Measurements from ENCODE around the gene SKOR2. TPM values are rescaled to one million over a fixed set of nuclear protein-coding genes. Genes with fewer than 3 reads are reported as not detected.

Gene SKOR2
- total and polyA plus RNA-seq, 9 donors, result 0.01 TPM; not detected in 8

DNA sequence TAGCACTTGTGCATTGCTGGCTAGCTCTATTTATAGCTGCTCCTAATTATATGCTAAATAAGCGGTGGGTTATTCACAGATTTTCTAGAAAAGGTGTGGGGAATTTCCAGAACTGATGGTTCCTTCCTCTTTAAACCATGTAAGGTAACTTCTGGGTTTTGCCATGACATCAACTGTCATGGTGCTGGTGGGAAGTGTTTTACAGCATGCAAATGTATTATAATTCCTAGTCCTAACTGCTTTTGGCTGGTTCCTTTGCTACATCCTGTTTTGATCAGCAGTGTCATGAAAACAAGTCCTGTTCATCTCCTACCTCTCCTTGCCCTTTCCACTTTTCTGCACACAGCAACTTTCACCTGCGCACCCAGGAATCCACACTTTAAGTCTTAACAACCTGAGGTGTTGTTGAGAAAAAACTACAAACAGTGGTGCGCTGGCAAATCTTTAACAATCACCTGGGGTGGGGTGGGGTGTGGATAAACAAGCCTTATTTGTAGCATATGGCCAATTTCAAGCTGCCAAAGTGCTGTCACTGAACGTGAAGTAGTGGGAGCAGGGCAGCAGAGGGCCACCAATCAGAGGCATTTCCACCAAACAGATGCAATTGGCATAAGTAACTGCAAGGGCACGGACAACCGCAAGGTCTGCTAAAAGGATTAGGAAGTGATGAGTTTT, 33.4 kb upstream of the SKOR2 start:
- H3K36me3 ChIP-seq, result no peaks in the 10 kb centered on the region
- H3K4me1 ChIP-seq (ENCODE audit: insufficient read depth), result no peaks in the 10 kb centered on the region
- 54 to 66% (median 56%) methylated on average over 6 of the region's 6 CpGs for WGBS, 3 donors
- H3K27me3 ChIP-seq, result no peaks in the 10 kb centered on the region
- intact Hi-C loops (cut with DNase I), result no loop called here
- no peaks in the 10 kb centered on the region for H3K9me3 ChIP-seq
- DNase-seq, result no peak
- H3K27ac ChIP-seq, result no peak overlapping the region
- TF ChIP-seq, protein P1, sequence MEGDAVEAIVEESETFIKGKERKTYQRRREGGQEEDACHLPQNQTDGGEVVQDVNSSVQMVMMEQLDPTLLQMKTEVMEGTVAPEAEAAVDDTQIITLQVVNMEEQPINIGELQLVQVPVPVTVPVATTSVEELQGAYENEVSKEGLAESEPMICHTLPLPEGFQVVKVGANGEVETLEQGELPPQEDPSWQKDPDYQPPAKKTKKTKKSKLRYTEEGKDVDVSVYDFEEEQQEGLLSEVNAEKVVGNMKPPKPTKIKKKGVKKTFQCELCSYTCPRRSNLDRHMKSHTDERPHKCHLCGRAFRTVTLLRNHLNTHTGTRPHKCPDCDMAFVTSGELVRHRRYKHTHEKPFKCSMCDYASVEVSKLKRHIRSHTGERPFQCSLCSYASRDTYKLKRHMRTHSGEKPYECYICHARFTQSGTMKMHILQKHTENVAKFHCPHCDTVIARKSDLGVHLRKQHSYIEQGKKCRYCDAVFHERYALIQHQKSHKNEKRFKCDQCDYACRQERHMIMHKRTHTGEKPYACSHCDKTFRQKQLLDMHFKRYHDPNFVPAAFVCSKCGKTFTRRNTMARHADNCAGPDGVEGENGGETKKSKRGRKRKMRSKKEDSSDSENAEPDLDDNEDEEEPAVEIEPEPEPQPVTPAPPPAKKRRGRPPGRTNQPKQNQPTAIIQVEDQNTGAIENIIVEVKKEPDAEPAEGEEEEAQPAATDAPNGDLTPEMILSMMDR (IDR thresholded peaks at IDR 0.05), result no peak
- TF ChIP-seq EP300 (IDR thresholded peaks at IDR 0.05), result no peak
- TF ChIP-seq POLR2A (IDR thresholded peaks at IDR 0.05), result no peak
- no peak overlapping the region for H3K4me3 ChIP-seq

DNA sequence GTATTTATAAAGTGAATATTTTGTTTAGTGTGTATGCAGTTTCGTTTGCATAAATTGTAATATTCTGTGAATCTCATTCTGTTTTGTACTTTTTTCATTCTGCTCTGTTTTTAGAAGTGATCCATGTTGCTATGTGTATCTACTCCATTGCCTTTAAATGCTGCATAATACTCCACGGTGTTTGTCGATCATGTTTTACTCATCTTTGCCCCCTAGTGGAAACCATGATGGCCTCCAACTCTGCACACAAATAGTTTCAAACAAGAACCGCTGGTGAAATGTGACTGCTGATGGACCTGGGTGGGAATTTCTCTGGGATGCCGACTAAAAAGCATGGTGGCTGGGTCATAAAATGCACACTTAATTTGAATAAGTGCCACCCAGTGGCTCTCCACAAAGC, 32.0 kb upstream of the SKOR2 start:
- no peaks in the 10 kb centered on the region for H3K9me3 ChIP-seq
- no peaks in the 10 kb centered on the region for H3K36me3 ChIP-seq
- DNase-seq, result no peak
- 46 to 51% (median 47%) methylated on average over 5 of the region's 5 CpGs for WGBS, 3 donors
- intact Hi-C loops (cut with DNase I), result no loop called here
- H3K27ac ChIP-seq, result no peak overlapping the region
- H3K27me3 ChIP-seq, result no peaks in the 10 kb centered on the region
- H3K4me3 ChIP-seq, result no peak overlapping the region
- no peak for TF ChIP-seq POLR2A (IDR thresholded peaks at IDR 0.05)
- TF ChIP-seq, protein P1 (IDR thresholded peaks at IDR 0.05), result no peak
- TF ChIP-seq EP300 (IDR thresholded peaks at IDR 0.05), result no peak
- no peaks in the 10 kb centered on the region for H3K4me1 ChIP-seq (ENCODE audit: insufficient read depth)

DNA sequence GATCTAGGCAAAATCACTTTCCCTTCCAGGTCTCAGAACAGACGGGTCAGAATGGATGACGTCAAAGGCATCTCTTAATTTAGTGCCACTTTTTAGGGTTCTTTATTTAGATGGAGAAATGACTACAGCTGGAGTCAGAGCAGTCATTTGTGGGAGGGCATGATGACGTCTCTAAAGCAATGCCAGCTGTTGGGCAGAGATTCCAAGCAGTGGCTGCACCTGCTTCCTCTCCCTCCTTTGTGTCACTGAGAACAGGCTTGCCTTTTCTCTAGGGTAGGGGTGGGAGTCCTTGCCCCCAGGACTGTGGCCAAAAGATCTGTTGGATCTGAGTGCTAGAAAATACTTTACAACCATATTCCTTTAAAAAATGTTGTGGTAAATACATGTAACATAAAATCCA, 28.7 kb upstream of the SKOR2 start:
- Histone ChIP-seq H3K4me1 (ENCODE audit: insufficient read depth) (no peaks in the 10 kb centered on the region), H3K27ac (no peak overlapping the region), H3K36me3 (no peaks in the 10 kb centered on the region), H3K4me3 (no peak overlapping the region), H3K9me3 (no peaks in the 10 kb centered on the region), H3K27me3 (no peaks in the 10 kb centered on the region)
- DNase-seq, result no peak
- intact Hi-C loops (cut with DNase I), result no loop called here
- WGBS, 3 donors, result 39 to 46% (median 43%) methylated on average over 3 of the region's 3 CpGs
- TF ChIP-seq POLR2A (IDR thresholded peaks at IDR 0.05) (no peak), EP300 (IDR thresholded peaks at IDR 0.05) (no peak)
- TF ChIP-seq, protein P1 (IDR thresholded peaks at IDR 0.05), result no peak

DNA sequence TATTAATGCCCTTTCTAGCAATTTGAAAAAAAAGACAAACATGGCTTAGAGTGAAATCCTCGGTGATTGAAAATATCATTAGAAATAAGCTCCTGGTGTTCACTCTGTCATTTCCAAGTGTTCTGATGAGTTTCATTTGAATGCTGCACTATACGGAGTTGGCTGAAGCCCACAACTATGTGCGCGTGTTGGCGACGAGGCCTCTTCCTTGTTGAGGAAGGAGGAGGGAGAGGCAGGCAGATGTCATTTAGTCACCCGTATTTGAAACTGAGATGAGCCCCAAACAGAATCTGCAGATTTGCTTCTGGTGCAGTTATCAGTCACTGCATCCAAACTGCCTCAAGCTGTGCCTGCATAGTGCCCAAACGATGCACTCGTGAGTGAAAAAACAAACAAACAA, 23.5 kb upstream of the SKOR2 start:
- no peak for TF ChIP-seq POLR2A (IDR thresholded peaks at IDR 0.05)
- TF ChIP-seq, protein P1 (IDR thresholded peaks at IDR 0.05), result no peak
- no peak for TF ChIP-seq EP300 (IDR thresholded peaks at IDR 0.05)
- DNase-seq, result no peak
- Histone ChIP-seq H3K4me1 (ENCODE audit: insufficient read depth) (no peaks in the 10 kb centered on the region), H3K27me3 (no peaks in the 10 kb centered on the region), H3K36me3 (no peaks in the 10 kb centered on the region), H3K27ac (no peak overlapping the region), H3K4me3 (no peak overlapping the region), H3K9me3 (no peaks in the 10 kb centered on the region)
- intact Hi-C loops (cut with DNase I), result no loop called here
- 21 to 34% (median 26%) methylated on average over 9 of the region's 9 CpGs for WGBS, 3 donors

All from ovary (tissue), 9 donors.